Left colon (tissue), 2 donors: ENCODE data around the gene CCDC102A. TPM values are rescaled to one million over a fixed set of nuclear protein-coding genes. Genes with fewer than 3 reads are reported as not detected.
A peak's percentile ranks its signal among the peaks of the same experiment; 100 is the strongest.

Experiments
- ATAC-seq: fragments of 200-7000 bp; cut with Tn5 transposase; one replicate; pipeline ENCODE4 v1.9.1; 2020; ENCODE audit warnings: mild to moderate bottlenecking, moderate library complexity
- DNase-seq, 2 donors: peaks; one replicate each; pipeline ENCODE4 v3.0.0-alpha.2; 2020
- intact Hi-C, 2 donors: fragments of 100-400 bp; cut with DNase I in 1 of 2; cut with micrococcal nuclease in 1 of 2; formaldehyde crosslinking; loops; one replicate each; pipeline versions ENCODE4 v1.11.2 to v1.14.0; 2022; cut with DNase I, micrococcal nuclease
- total RNA-seq, 2 donors: library from RNA; stranded (reverse); fragmentation: NEBNext Ultra II Directional; extraction: Animal tissue kit (Norgen Biotek cat#: 25700); gene quantifications; one replicate each; pipeline ENCODE4 v1.2.1, GENCODE V29; 2021
- donor health status: DM: no; HTN: no; CAD: no.
- donor health status: DM: yes; HTN: yes; CAD: no.

CCDC102A gene
- total RNA-seq, 2 donors from 2014 or later: 1.9 to 2.8 TPM

- peak; percentile 77 for ATAC-seq
- intact Hi-C loops: no loop called here
- peak; percentile 68 to 81 for DNase-seq
Measured at GRCh38 chr16:57528499-57529390, 7.6 kb downstream of the CCDC102A start.

- ATAC-seq: no peak
- intact Hi-C loops: no loop called here
- DNase-seq: peak in 1 of 2 donors; percentile 22
Measured at GRCh38 chr16:57527610-57528360, 8.6 kb downstream of the CCDC102A start.

- DNase-seq: peak in 1 of 2 donors; percentile 11
Measured at GRCh38 chr16:57527027-57527426, 9.3 kb downstream of the CCDC102A start.

GRCh38 chr16:57526498-57526897 is 9.9 kb downstream of the CCDC102A start:
- intact Hi-C loops: no loop called here
- DNase-seq (no peak), ATAC-seq (no peak)

More at GRCh38 chr16:57527027-57527426, 9.3 kb downstream of the CCDC102A start:
- ATAC-seq: no peak
- intact Hi-C loops: no loop called here

GRCh38 chr16:57525761-57526160 is 10.6 kb downstream of the CCDC102A start:
- intact Hi-C loops: no loop called here
- ATAC-seq (no peak), DNase-seq (no peak)

- no peak for DNase-seq
- intact Hi-C loops: no loop called here
- ATAC-seq: no peak
Measured at GRCh38 chr16:57522960-57523359, 13.4 kb downstream of the CCDC102A start.

GRCh38 chr16:57519796-57520360 is 16.5 kb downstream of the CCDC102A start:
- intact Hi-C loops: loop anchor here in 1 of 2 donors (5.0 kb wide), 1 partner anchor 98 kb away; no protein-coding TSS in a partner anchor
- DNase-seq (peak in 1 of 2 donors; percentile 87), ATAC-seq (peak; percentile 84)

GRCh38 chr16:57518922-57519321 is 17.4 kb downstream of the CCDC102A start:
- ATAC-seq: peak; percentile 65

GRCh38 chr16:57518520-57518919 is 17.9 kb downstream of the CCDC102A start:
- ATAC-seq: peak; percentile 2
- DNase-seq: no peak
- intact Hi-C loops: loop anchor here in 1 of 2 donors (5.0 kb wide), 1 partner anchor 96 kb away; no protein-coding TSS in a partner anchor

More at GRCh38 chr16:57518922-57519321, 17.4 kb downstream of the CCDC102A start:
- no peak for DNase-seq
- intact Hi-C loops: loop anchor here in 1 of 2 donors (5.0 kb wide), 1 partner anchor 97 kb away; no protein-coding TSS in a partner anchor

GRCh38 chr16:57517397-57518367 is 18.7 kb downstream of the CCDC102A start:
- ATAC-seq (no peak), DNase-seq (no peak)
- intact Hi-C loops: loop anchor here in 1 of 2 donors (5.0 kb wide), 1 partner anchor 95 kb away; no protein-coding TSS in a partner anchor

- ATAC-seq: no peak
- DNase-seq: no peak
- intact Hi-C loops: loop anchor here in 1 of 2 donors (5.0 kb wide), 1 partner anchor 94 kb away; no protein-coding TSS in a partner anchor
Measured at GRCh38 chr16:57516773-57517172, 19.6 kb downstream of the CCDC102A start.

- ATAC-seq (no peak), DNase-seq (no peak)
- intact Hi-C loops: loop anchor here in 1 of 2 donors (5.0 kb wide), 1 partner anchor 94 kb away; no protein-coding TSS in a partner anchor
Measured at GRCh38 chr16:57516176-57516725, 20.1 kb downstream of the CCDC102A start.

GRCh38 chr16:57514791-57515600 is 21.4 kb downstream of the CCDC102A start:
- ATAC-seq (no peak), DNase-seq (no peak)
- intact Hi-C loops: loop anchor here in 1 of 2 donors (5.0 kb wide), 1 partner anchor 93 kb away; no protein-coding TSS in a partner anchor

- intact Hi-C loops: no loop called here
- ATAC-seq (no peak), DNase-seq (no peak)
Measured at GRCh38 chr16:57514371-57514770, 22.0 kb downstream of the CCDC102A start.

- peak; percentile 46 to 73 for DNase-seq
- ATAC-seq: peak; percentile 83
- intact Hi-C loops: no loop called here
Measured at GRCh38 chr16:57513371-57514102, 22.8 kb downstream of the CCDC102A start.
